Endothelial cell of umbilical vein (primary cell): ENCODE results near the gene CORO2B. TPM values are rescaled to one million over a fixed set of nuclear protein-coding genes. Genes with fewer than 3 reads are reported as not detected.
A peak's percentile ranks its signal among the peaks of the same experiment; 100 is the strongest.

Source experiments
- BruUV-seq: library from RNA; stranded (reverse); fragments of 400-500 nt; replicated peaks from 2 replicates; lab custom pipeline; 2021; lab: Mats Ljungman, UMichigan
- CTCF ChIA-PET: fragments of 300-600, 350-600 bp; sonication (Branson Sonifier 250); formaldehyde crosslinking; loops from one replicate; lab custom pipeline; 2021; ENCODE audit warnings: antibody characterized with exemption, inconsistent platforms; lab: Charles Lee
- POLR2A ChIA-PET: fragments of 300-600, 350-600 bp; sonication (Branson Sonifier 250); formaldehyde crosslinking; loops from one replicate; lab custom pipeline; 2021; ENCODE audit warnings: antibody characterized with exemption, inconsistent platforms; lab: Charles Lee
- DNase-seq: peaks from one replicate; pipeline ENCODE4 v3.0.0-alpha.2; 2011; ENCODE audit warnings: low read depth, low spot score
- FAIRE-seq: peaks from 2 replicates; lab custom pipeline; 2011; peaks lifted over from hg19 to GRCh38; lab: Jason Lieb, UNC
- H2AFZ ChIP-seq: 2 replicates; pipeline ENCODE4 v1.6.0; 2012; ENCODE audit warnings: low read depth, low read length, control low read depth, inconsistent platforms
- H3K27ac ChIP-seq: 2 replicates; pipeline ENCODE4 v1.5.1; 2011; ENCODE audit warnings: low read depth, mild to moderate bottlenecking, control low read depth, low read length, moderate library complexity; ENCODE audit not compliant: insufficient read depth
- H3K27me3 ChIP-seq, 2 experiments: 2 replicates each; pipeline versions ENCODE4 v1.6.0 to v1.6.1; 2011; ENCODE audit warnings: low read length in 2 of 2, mixed read lengths in 1 of 2; ENCODE audit not compliant: control insufficient read depth in 2 of 2, insufficient read depth in 2 of 2
- H3K36me3 ChIP-seq, 2 experiments: 2 replicates in 1 of 2; 3 replicates in 1 of 2; pipeline ENCODE4 v1.5.1; 2011; ENCODE audit warnings: low read length in 2 of 2, mild to moderate bottlenecking in 1 of 2, moderate library complexity in 1 of 2; ENCODE audit not compliant: control insufficient read depth in 2 of 2, insufficient read depth in 2 of 2; ENCODE audit errors: extremely low read depth in 1 of 2
- H3K4me1 ChIP-seq: 3 replicates; pipeline ENCODE4 v1.5.1; 2011; ENCODE audit warnings: mild to moderate bottlenecking, low read length; ENCODE audit not compliant: control insufficient read depth, insufficient read depth; ENCODE audit errors: extremely low read depth
- H3K4me2 ChIP-seq: 2 replicates; pipeline ENCODE4 v1.6.1; 2011; ENCODE audit warnings: low read length, control low read depth, mixed read lengths; ENCODE audit not compliant: insufficient read depth
- H3K4me3 ChIP-seq, 3 experiments: fragments of 200-600 bp in 1 of 3; sonication (generic), shearing (Covaris generic) in 1 of 3; replicated peaks in 1 of 3; 2 replicates each; pipeline ENCODE4 v1.5.1; 2011 to 2016; ENCODE audit warnings: control low read depth in 3 of 3, low read length in 3 of 3, mild to moderate bottlenecking in 2 of 3, inconsistent platforms in 1 of 3, low read depth in 1 of 3, moderate library complexity in 1 of 3; ENCODE audit not compliant: insufficient read depth in 1 of 3
- H3K79me2 ChIP-seq: 2 replicates; pipeline ENCODE4 v1.6.0; 2012; ENCODE audit warnings: low read length, inconsistent platforms; ENCODE audit not compliant: control insufficient read depth, insufficient read depth
- H3K9ac ChIP-seq: replicated peaks from 2 replicates; pipeline ENCODE3; 2011; ENCODE audit warnings: low read length, control low read depth; ENCODE audit not compliant: insufficient read depth; ENCODE audit errors: extremely low read depth
- H3K9me1 ChIP-seq: replicated peaks from 3 replicates; pipeline ENCODE4 v1.6.0; 2011; ENCODE audit warnings: mild to moderate bottlenecking, low read length; ENCODE audit not compliant: control insufficient read depth, insufficient read depth; ENCODE audit errors: extremely low read depth
- H3K9me3 ChIP-seq: replicated peaks from 2 replicates; pipeline ENCODE4 v1.5.1; 2012; ENCODE audit warnings: low read length, inconsistent platforms; ENCODE audit not compliant: control insufficient read depth, insufficient read depth
- H4K20me1 ChIP-seq: replicated peaks from 2 replicates; pipeline ENCODE3; 2011; ENCODE audit warnings: mild to moderate bottlenecking, low read length; ENCODE audit not compliant: control insufficient read depth, insufficient read depth; ENCODE audit errors: extremely low read depth
- CTCF ChIP-seq, 2 donors: IDR thresholded peaks; 1 replicate in 1 of 2; 2 replicates in 1 of 2; pipeline ENCODE4 v1.5.1; 2011; ENCODE audit warnings: low read length in 2 of 2, mild to moderate bottlenecking in 2 of 2, moderate library complexity in 2 of 2, control low read depth in 1 of 2, inconsistent platforms in 1 of 2, low read depth in 1 of 2; ENCODE audit not compliant: insufficient read depth in 1 of 2; ENCODE audit errors: extremely low read depth in 1 of 2
- EZH2 ChIP-seq: IDR thresholded peaks from 2 replicates; pipeline ENCODE4 v1.6.1; 2012; ENCODE audit warnings: borderline replicate concordance, low read depth, mild to moderate bottlenecking, moderate library complexity, low read length, inconsistent platforms; ENCODE audit not compliant: severe bottlenecking
- FOS ChIP-seq: IDR thresholded peaks from 2 replicates; pipeline ENCODE4 v1.6.1; 2011; ENCODE audit warnings: mild to moderate bottlenecking, low read length, moderate library complexity, borderline replicate concordance; ENCODE audit not compliant: insufficient read depth
- GATA2 ChIP-seq: IDR thresholded peaks from 2 replicates; pipeline ENCODE4 v1.7.0; 2011; ENCODE audit warnings: low read depth, mild to moderate bottlenecking, moderate library complexity, mixed read lengths, low read length; ENCODE audit not compliant: insufficient read length, insufficient read depth
- JUN ChIP-seq: IDR thresholded peaks from 2 replicates; pipeline ENCODE4 v1.6.1; 2011; ENCODE audit warnings: borderline replicate concordance, low read depth; ENCODE audit not compliant: insufficient read length, insufficient read depth
- MAX ChIP-seq: IDR thresholded peaks from 2 replicates; pipeline ENCODE4 v1.6.1; 2011; ENCODE audit not compliant: insufficient read depth, insufficient read length
- MYC ChIP-seq: IDR thresholded peaks from one replicate; pipeline ENCODE4 v1.6.1; 2011; ENCODE audit warnings: mild to moderate bottlenecking, low read depth, low read length
- POLR2A ChIP-seq: IDR thresholded peaks from 2 replicates; pipeline ENCODE4 v1.6.1; 2012; ENCODE audit warnings: low read depth, mild to moderate bottlenecking, control low read depth, low read length
- POLR2AphosphoS5 ChIP-seq: IDR thresholded peaks from 2 replicates; pipeline ENCODE4 v1.6.1; 2012; ENCODE audit warnings: low read depth, mild to moderate bottlenecking, control low read depth, low read length, moderate library complexity; ENCODE audit not compliant: insufficient read depth
- dilution Hi-C: fragments of 300-500 bp; cut with MboI; formaldehyde crosslinking; loops from one replicate; pipeline ENCODE4 v1.15.0; 2019; ENCODE audit warnings: low sequenced_read_pairs; ENCODE audit not compliant: extremely low pct_ligation_motif_present
- intact Hi-C: fragments of 100-400 bp; cut with micrococcal nuclease; formaldehyde crosslinking; loops from one replicate; pipeline ENCODE4 v1.10.0; 2022
- polyA plus RNA-seq, 4 experiments: library from polyadenylated mRNA; depleted of rRNA in 3 of 4; stranded (reverse) in 3 of 4; unstranded in 1 of 4; fragments of >200 nt; gene quantifications; 2 replicates each; pipeline versions ENCODE4 v1.2.1 to v1.2.3, GENCODE V29; 2011 to 2012; ENCODE audit warnings: missing spikeins in 1 of 4
- total RNA-seq: library from RNA; stranded (reverse); gene quantifications from 2 replicates; pipeline ENCODE4 v1.2.3, GENCODE V29; 2021

CORO2B gene
- total and polyA plus RNA-seq, 2 donors (not counting 3 experiments of a cell fraction or from before 2014, with no cell fraction given) = 2.4 to 3.7 TPM

DNA sequence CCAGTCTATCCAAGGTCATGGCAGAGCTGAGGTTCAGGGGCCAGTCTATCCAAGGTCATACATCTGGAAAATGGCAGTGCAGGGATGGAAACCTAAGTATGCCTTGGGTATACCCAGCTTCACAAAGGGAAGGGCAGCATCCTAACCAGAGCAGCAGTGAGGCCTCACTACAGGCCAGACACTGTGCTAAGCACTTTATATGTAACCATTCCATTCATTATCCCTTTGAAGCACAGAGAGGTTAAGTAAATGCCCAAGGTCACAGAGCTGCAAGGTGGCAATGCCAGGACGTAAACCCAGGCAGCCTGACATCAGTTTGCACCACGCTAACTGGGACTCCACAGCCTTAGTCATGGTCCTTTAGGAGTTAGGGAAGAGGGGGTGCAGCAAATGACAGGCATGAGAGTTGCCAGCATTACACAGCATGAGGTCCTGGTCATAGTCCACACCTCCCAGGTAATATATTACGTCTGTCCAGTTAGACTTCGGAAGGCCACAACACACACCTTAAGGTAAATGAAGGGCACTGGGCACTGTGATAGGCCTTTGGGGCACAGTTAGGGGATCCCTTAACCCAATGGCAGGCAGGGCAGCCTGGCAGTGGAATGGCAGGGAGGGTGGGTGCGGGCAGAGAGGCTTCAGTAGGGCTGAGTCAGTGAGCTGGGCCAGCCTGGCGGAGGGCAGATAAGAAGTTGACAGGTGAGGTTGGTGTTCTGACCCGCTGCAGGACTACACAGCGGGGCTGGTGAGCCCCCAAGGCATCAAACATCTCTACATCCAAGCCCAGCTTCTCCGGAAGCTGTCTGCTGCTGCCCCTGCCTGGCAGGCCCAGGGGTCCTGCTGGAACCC is 21.1 kb upstream of the CORO2B start:
- Histone ChIP-seq H3K9ac (no peak overlapping the region), H2AFZ (no peak overlapping the region), H3K36me3 (no peaks in the 10 kb centered on the region), H3K9me3 (no peaks in the 10 kb centered on the region), H4K20me1 (no peaks in the 10 kb centered on the region), H3K27me3 (peaks cover 4 to 7% of the 10 kb centered on the region in 2 experiments), H3K4me1 (peaks cover 7% of the 10 kb centered on the region), H3K79me2 (no peaks in the 10 kb centered on the region), H3K9me1 (no peaks in the 10 kb centered on the region), H3K4me2 (no peak overlapping the region), H3K4me3 (no peak overlapping the region), H3K27ac (no peak overlapping the region)
- CTCF ChIA-PET = interaction anchor here (1.2 to 18.5 kb wide), 7 partner anchors 86 to 367 kb away, joined by 3 to 728 read pairs (median 8); no protein-coding TSS in a partner anchor
- no TSS peak for BruUV-seq
- dilution Hi-C loops = no loop called here
- FAIRE-seq (no peak), DNase-seq (no peak)
- intact Hi-C loops = no loop called here
- TF ChIP-seq GATA2 = no peak
- POLR2A ChIA-PET = no interaction called here

GRCh38 chr15:68558318-68559305 is 20.2 kb upstream of the CORO2B start:
- H3K9me1 ChIP-seq = no peaks in the 10 kb centered on the region
- no peaks in the 10 kb centered on the region for H3K36me3 ChIP-seq
- intact Hi-C loops (loop anchor here (1.0 kb wide), 4 partner anchors 20 to 317 kb away; partner anchors contain the start of gene CORO2B), dilution Hi-C loops (no loop called here)
- POLR2A ChIA-PET = no interaction called here
- TF ChIP-seq POLR2AphosphoS5 = no peak
- no peak for TF ChIP-seq EZH2
- TF ChIP-seq FOS = no peak
- no peak for TF ChIP-seq GATA2
- TF ChIP-seq JUN = no peak
- no peak for TF ChIP-seq CTCF (IDR thresholded peaks at IDR 0.05; ENCODE audit: extremely low read depth in 1 of 2, insufficient read depth in 1 of 2, low read depth in 1 of 2, low read length in 2 of 2)
- no peak for TF ChIP-seq MYC
- no peak for TF ChIP-seq MAX
- no peak for TF ChIP-seq POLR2A
- no peak overlapping the region for H3K9ac ChIP-seq
- H3K4me1 ChIP-seq = peaks cover 4% of the 10 kb centered on the region
- peaks cover 4 to 7% of the 10 kb centered on the region in 2 experiments for H3K27me3 ChIP-seq
- FAIRE-seq (no peak), DNase-seq (no peak)
- H3K79me2 ChIP-seq = no peaks in the 10 kb centered on the region
- no peaks in the 10 kb centered on the region for H4K20me1 ChIP-seq
- no TSS peak for BruUV-seq
- H3K4me2 ChIP-seq = peak overlapping the region; percentile 72
- H3K27ac ChIP-seq = no peak overlapping the region
- H2AFZ ChIP-seq = no peak overlapping the region
- CTCF ChIA-PET = interaction anchor here (0.6 to 18.5 kb wide), 46 partner anchors 9 to 366 kb away, joined by 3 to 728 read pairs (median 5); partner anchors contain the start of genes CORO2B and FEM1B
- H3K4me3 ChIP-seq = no peak overlapping the region
- H3K9me3 ChIP-seq = no peaks in the 10 kb centered on the region
